Stimulated activated CD4-positive, alpha-beta T cell treated with anti-CD3 and anti-CD28 coated beads, Interleukin-4, amount 100 ng/mL, for 24 hours (primary cell): ENCODE results near the gene ZNF672.
A peak's percentile ranks its signal among the peaks of the same experiment; 100 is the strongest.

Source experiments
- DNase-seq: peaks from one replicate; pipeline ENCODE4 v3.0.0-alpha.2; 2020

ZNF672 gene

GRCh38 chr1:248837045-248837780 is 811 bp upstream of the ZNF672 start:
- DNase-seq: no peak

GRCh38 chr1:248838357-248839167 is 538 bp downstream of the ZNF672 start:
- DNase-seq: peak; percentile 82

GRCh38 chr1:248839168-248839555 is 1.1 kb downstream of the ZNF672 start:
- no peak for DNase-seq

GRCh38 chr1:248840946-248841345 is 2.9 kb downstream of the ZNF672 start:
- no peak for DNase-seq

GRCh38 chr1:248841702-248842395 is 3.8 kb downstream of the ZNF672 start:
- no peak for DNase-seq

GRCh38 chr1:248842781-248843331 is 4.8 kb downstream of the ZNF672 start:
- DNase-seq: no peak

GRCh38 chr1:248843687-248844086 is 5.7 kb downstream of the ZNF672 start:
- no peak for DNase-seq

- DNase-seq: no peak
Observed at GRCh38 chr1:248844526-248844925, 6.5 kb downstream of the ZNF672 start.

GRCh38 chr1:248847181-248847955 is 9.3 kb downstream of the ZNF672 start:
- no peak for DNase-seq

- no peak for DNase-seq
Observed at GRCh38 chr1:248847956-248848561, 10.0 kb downstream of the ZNF672 start.

- DNase-seq: no peak
Observed at GRCh38 chr1:248848602-248849001, 10.6 kb downstream of the ZNF672 start.

GRCh38 chr1:248849152-248849551 is 11.1 kb downstream of the ZNF672 start:
- no peak for DNase-seq

GRCh38 chr1:248849637-248850036 is 11.6 kb downstream of the ZNF672 start:
- no peak for DNase-seq

GRCh38 chr1:248850124-248850523 is 12.1 kb downstream of the ZNF672 start:
- DNase-seq: no peak

GRCh38 chr1:248850536-248851251 is 12.7 kb downstream of the ZNF672 start:
- no peak for DNase-seq

- no peak for DNase-seq
Observed at GRCh38 chr1:248851390-248851789, 13.4 kb downstream of the ZNF672 start.

GRCh38 chr1:248852481-248853405 is 14.7 kb downstream of the ZNF672 start:
- no peak for DNase-seq

- DNase-seq: no peak
Observed at GRCh38 chr1:248853663-248854375, 15.8 kb downstream of the ZNF672 start.

- no peak for DNase-seq
Observed at GRCh38 chr1:248855580-248855979, 17.6 kb downstream of the ZNF672 start.

GRCh38 chr1:248856176-248856575 is 18.2 kb downstream of the ZNF672 start:
- no peak for DNase-seq
